ENCODE results near the gene ACSF3.

The ACSF3 gene

DNA sequence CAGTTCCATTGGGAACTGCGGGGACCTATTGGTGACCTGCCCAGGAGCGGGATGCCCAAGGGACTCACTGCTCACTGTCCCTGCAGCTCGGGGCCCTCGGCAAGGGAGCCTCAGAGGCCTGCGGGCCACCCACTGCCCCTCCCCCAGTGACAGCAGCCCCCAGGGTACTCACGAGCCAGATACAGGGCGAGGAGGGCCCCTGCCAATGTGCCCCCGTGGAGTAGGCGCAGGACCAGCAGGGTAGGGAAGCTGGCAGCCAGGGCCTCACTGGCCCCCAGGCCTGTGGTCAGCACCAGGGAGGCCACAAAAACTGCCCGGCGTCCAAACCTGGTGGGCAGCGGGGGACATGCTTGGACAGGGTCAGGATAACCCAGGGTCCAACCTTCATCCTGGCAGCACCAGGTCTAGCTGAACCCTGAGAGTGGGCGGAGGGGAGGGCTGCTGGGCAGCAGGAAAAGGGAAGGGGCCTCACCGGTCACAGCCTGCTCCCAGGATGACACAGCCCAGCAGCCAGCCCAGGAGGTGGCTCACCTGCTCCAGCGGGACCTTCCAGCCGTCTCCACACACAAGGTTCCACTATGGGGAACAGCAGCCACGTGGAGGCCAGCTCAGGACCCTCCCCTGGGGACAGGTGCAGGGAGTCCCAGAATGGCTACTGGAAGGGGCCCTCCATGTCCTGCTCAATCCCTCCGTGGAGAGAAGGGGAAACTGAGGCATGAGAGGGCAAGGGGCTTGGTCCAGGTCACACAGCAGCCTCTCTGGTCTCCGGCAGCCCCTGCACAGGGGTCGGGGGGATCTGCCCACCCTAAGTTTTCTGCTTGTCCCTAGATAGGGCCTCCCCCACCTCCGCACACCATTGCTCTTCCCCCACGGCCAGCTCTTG is 105.8 kb downstream of the ACSF3 start:
- no peak overlapping the region for H3K4me3 ChIP-seq (ENCODE audit: low read length)
- TF ChIP-seq, protein P1, sequence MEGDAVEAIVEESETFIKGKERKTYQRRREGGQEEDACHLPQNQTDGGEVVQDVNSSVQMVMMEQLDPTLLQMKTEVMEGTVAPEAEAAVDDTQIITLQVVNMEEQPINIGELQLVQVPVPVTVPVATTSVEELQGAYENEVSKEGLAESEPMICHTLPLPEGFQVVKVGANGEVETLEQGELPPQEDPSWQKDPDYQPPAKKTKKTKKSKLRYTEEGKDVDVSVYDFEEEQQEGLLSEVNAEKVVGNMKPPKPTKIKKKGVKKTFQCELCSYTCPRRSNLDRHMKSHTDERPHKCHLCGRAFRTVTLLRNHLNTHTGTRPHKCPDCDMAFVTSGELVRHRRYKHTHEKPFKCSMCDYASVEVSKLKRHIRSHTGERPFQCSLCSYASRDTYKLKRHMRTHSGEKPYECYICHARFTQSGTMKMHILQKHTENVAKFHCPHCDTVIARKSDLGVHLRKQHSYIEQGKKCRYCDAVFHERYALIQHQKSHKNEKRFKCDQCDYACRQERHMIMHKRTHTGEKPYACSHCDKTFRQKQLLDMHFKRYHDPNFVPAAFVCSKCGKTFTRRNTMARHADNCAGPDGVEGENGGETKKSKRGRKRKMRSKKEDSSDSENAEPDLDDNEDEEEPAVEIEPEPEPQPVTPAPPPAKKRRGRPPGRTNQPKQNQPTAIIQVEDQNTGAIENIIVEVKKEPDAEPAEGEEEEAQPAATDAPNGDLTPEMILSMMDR (conservative IDR thresholded peaks at IDR 0.05; ENCODE audit: low read length) = no peak
- DNase-seq (ENCODE audit: low read depth) = no peak

DNA sequence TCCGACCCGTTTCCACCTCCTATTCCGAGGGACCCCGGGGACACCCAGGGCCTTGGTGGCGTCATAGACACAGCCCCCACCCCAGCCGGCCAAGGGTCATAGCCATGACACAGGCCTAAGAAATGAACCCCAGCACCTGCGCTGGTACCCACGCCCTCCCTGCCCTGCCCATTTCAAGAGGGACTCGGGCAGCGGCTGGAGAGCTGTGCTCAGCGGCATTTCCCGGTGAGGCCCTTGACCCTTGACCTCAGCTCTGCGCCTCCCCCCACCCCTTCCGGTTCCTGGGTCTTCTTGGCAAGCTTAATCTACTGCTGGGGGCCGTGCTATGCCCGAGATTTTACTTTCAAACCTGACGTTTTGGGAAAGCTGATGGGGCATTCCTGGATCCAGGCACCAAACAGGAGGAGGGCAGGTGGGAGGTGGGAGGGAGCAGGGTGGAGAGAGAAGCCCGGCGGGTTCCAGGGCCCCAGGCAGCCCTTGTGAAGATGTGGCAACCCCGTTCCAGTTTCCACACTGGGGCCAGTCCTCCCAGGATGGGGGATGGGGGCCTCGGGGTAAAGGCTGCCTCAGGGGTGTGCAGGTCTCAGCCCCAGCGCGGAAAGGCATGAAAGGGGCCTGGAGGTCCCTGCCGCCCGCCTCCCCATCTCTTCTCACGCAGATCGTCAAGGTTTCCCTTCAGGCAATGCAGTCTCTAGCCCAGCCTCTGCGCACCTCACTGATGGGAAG is 106.6 kb downstream of the ACSF3 start, which contains the start of gene SLC22A31:
Gene SLC22A31 (minus strand): TSS at position 414 of the 726 bp plus-strand sequence. CDS start 36 bp downstream, at position 378.
- no peak for DNase-seq (ENCODE audit: low read depth)
- TF ChIP-seq, protein P1 (conservative IDR thresholded peaks at IDR 0.05; ENCODE audit: low read length) = no peak
- no peak within 1 kb of the TSS for H3K4me3 ChIP-seq (ENCODE audit: low read length)

DNA sequence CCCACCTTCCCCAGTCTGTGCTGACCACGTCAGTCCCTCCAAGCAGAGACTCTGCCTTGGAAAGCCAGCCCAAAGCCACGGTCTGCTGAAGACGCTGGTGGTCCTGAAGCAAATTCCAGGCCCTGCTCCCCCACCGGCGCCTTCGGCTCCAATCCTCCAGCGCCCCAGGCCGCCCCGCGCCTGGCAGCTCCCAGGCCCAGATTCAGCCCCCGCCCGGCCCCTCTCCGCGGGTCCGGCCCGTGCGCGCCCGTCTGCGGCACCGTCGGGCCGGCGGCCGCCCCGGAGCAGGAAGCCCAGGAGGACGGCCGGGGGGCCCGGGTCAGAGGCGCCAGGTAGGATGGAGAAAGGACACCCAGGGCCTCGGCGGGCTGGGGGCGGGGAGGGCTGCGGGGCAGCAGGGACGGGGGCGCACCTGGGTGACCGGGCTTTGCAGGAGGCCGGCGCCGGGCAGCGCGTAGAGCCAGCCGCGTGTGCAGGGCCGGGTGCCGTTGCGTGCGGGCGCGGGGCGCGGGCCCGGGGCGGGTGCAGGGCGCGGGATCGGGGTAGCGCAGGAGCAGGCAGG is 107.3 kb downstream of the ACSF3 start:
- no peak overlapping the region for H3K4me3 ChIP-seq (ENCODE audit: low read length)
- no peak for DNase-seq (ENCODE audit: low read depth)
- TF ChIP-seq, protein P1 (conservative IDR thresholded peaks at IDR 0.05; ENCODE audit: low read length) = no peak

DNA sequence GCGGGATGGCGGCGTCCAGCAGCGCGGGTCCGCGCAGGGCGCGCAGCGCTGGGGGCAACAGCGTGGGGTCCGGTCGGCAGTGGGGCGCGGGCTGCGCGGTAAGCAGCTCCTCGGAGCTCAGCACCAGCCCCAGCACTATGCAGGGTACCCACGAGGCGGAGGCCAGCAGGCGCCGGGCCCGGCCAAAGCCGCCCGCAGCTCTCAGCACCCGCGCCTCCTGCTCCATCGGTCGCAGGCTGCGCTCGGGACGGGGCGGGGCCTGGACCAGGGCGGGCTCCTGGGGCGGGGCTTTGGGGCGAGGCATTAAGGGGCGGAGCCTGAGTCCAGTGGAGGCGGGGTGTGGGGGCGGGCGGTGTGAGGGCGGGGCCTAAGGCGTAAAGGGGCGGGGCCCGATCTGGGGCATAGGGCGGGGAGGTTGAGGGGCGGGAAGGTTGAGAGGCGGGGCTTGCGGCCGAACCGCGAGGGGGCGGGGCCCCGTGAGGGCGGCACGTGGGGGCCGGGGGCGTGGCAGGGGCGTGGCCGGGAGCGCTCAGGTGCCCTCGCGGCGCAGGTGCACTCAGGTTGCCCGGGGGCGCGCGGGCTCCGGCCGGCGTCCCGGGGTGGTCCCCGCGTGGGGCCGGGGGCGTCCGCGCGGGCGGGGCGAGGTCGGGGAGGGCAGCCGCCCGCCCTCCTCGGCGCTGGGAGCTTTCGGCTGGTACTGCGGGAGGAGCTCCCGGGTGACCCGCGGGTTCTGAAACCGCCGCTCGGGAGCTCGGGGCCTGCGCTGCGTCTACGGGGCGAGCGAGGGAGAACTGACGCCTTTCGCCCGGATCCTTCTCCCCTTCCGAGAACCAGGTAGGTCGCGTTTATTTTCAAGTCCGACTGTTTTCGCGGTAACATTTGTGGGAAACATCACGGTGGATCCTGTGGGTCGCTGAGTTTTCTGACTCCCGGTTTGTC is 108.1 kb downstream of the ACSF3 start:
- TF ChIP-seq, protein P1 (conservative IDR thresholded peaks at IDR 0.05; ENCODE audit: low read length) = no peak
- H3K4me3 ChIP-seq (ENCODE audit: low read length) = no peak overlapping the region
- peak; percentile 42 for DNase-seq (ENCODE audit: low read depth)

DNA sequence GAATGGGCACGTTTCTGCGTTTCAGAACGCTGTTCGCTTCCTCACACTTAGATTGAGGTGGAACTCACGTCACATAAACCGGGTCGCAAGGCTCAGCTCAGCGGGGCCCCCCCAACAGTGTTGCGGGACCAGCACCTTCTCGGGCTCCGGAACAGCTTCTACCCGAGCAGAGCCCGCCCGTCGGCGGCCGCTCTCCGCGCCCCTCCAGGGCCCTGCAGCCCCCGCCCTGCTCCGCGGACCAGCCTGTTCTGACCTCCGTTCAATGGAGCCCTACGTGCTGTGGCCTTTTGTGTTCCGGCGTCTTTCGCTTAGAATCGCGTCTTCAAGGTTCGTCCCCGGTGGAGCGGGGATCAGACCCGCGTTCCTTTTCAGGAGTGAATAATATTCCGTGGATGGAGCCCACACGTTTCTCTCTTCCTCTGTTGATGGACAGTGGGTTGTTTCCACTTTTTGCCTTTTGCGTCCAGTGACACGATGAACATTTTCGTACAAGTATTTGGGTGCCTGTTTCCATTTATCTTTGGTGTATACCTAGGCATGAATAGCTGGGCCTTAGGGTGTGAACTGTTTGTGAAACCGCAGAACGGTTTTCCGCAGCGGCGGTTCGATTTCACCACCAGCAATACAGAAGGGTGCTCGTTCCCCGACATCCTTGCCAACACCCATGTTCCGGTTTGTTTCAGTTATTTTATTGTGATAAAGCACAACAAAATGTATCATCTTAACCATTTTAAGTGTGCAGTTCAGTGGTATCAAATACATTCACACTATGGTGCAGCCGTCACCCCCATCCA is 109.0 kb downstream of the ACSF3 start:
- TF ChIP-seq, protein P1 (conservative IDR thresholded peaks at IDR 0.05; ENCODE audit: low read length) = no peak
- no peak overlapping the region for H3K4me3 ChIP-seq (ENCODE audit: low read length)
- DNase-seq (ENCODE audit: low read depth) = no peak
